Measurements from ENCODE around the gene LCN9. TPM values are rescaled to one million over a fixed set of nuclear protein-coding genes. Genes with fewer than 3 reads are reported as not detected.

Gene LCN9
- total and polyA plus RNA-seq, 9 of the 15 experiments (the other 6 are each of a cell fraction or from before 2014, with no cell fraction given): not detected

GRCh38 chr9:135701959-135702721, 39.0 kb downstream of the LCN9 start, which contains the start of gene KCNT1:
KCNT1 (plus strand) TSS chr9:135702185; CDS start chr9:135702259, 74 bp downstream.
- intact Hi-C loops (cut with micrococcal nuclease): loop anchor here (10.0 kb wide), 1 partner anchor 93 kb away; no protein-coding TSS in a partner anchor
- no peak within 1 kb of the TSS for H3K4me3 ChIP-seq
- H4K20me1 ChIP-seq (replicated peaks; ENCODE audit: control insufficient read depth, insufficient read depth, low read length): peaks cover 3% of the 10 kb centered on the region; the same call in 1 of the 2 replicates
- H3K27ac ChIP-seq (ENCODE audit: extremely low read depth, low read depth, low read length): no peak within 1 kb of the TSS
- no peaks in the 10 kb centered on the region for H3K9me1 ChIP-seq (ENCODE audit: control insufficient read depth, insufficient read depth, low read length)
- H3K9me3 ChIP-seq (replicated peaks; ENCODE audit: control insufficient read depth, insufficient read depth, low read depth, low read length): no peaks in the 10 kb centered on the region
- WGBS (ENCODE audit: insufficient coverage, low coverage, missing lambda C conversion rate): 4% methylated on average over 37 of the region's 66 CpGs
- no peaks in the 10 kb centered on the region for H3K36me3 ChIP-seq (ENCODE audit: control insufficient read depth, insufficient read depth, low read length)
- CTCF ChIA-PET (ENCODE audit: low intra/inter-chr PET ratio): interaction anchor here (0.7 to 1.8 kb wide), 2 partner anchors 40 to 421 kb away, joined by 3 to 8 read pairs; no protein-coding TSS in a partner anchor
- in situ Hi-C loops (cut with MboI): no loop called here
- POLR2A ChIA-PET: no interaction called here
- H3K27me3 ChIP-seq (ENCODE audit: control insufficient read depth in 2 of 2, insufficient read depth in 2 of 2, low read length in 2 of 2): peaks cover 3 to 34% of the 10 kb centered on the region in 2 experiments; a peak in 4 of 5 replicates
- peak; percentile 71 to 96 (median 94) for DNase-seq (ENCODE audit: extremely low read depth in 1 of 4, low spot score in 3 of 4)
- H2AFZ ChIP-seq (ENCODE audit: low read depth, low read length): no peak within 1 kb of the TSS
- no peaks in the 10 kb centered on the region for H3K79me2 ChIP-seq (ENCODE audit: control insufficient read depth, insufficient read depth, low read length)
- H3K4me1 ChIP-seq (replicated peaks in 1 of 2; ENCODE audit: control insufficient read depth in 2 of 2, insufficient read depth in 2 of 2, low read length in 2 of 2): peaks cover 0 to 55% of the 10 kb centered on the region in 2 experiments; a peak in 2 of 5 replicates
- no TSS peak for BruUV-seq (replicated peaks)
- peak within 1 kb of the TSS in 1 of 2 experiments; percentile 26; a peak in 2 of 4 replicates for H3K9ac ChIP-seq (ENCODE audit: insufficient read depth in 1 of 2, low read depth in 2 of 2, low read length in 2 of 2)
- H3K4me2 ChIP-seq (ENCODE audit: insufficient read depth, low read length): no peak within 1 kb of the TSS
- FAIRE-seq: peak; percentile 23
- peak; percentile 92 for ATAC-seq
- TF ChIP-seq NR2C2 (CRISPR knock-in tag; IDR thresholded peaks at IDR 0.05): no peak
- TF ChIP-seq NR2C2 (tag; IDR thresholded peaks at IDR 0.05): no peak
- TF ChIP-seq NCOA6 (IDR thresholded peaks at IDR 0.05): no peak
- no peak for TF ChIP-seq ZKSCAN1 (IDR thresholded peaks at IDR 0.05; ENCODE audit: low read depth, low read length)
- peak; percentile 69 for TF ChIP-seq STAG1 (CRISPR knock-in tag; IDR thresholded peaks at IDR 0.05; ENCODE audit: borderline replicate concordance)
- TF ChIP-seq EGR1 (conservative IDR thresholded peaks at IDR 0.05): no peak
- TF ChIP-seq CTCFL (IDR thresholded peaks at IDR 0.05; ENCODE audit: borderline replicate concordance, insufficient read depth, low read depth, low read length, poor library complexity, severe bottlenecking): peak; percentile 45
- peak; percentile 53; the same call in 1 of the 2 replicates for TF ChIP-seq L3MBTL2 (IDR thresholded peaks at IDR 0.05)
- no peak for TF ChIP-seq PATZ1 (CRISPR knock-in tag; IDR thresholded peaks at IDR 0.05; ENCODE audit: borderline replicate concordance)
- no peak for TF ChIP-seq ZFP91 (CRISPR knock-in tag; IDR thresholded peaks at IDR 0.05)
- no peak for TF ChIP-seq E2F5 (CRISPR knock-in tag; IDR thresholded peaks at IDR 0.05)
- TF ChIP-seq TBP (optimal IDR thresholded peaks at IDR 0.05; ENCODE audit: low read depth, low read length): no peak
- TF ChIP-seq ZNF586 (CRISPR knock-in tag; conservative IDR thresholded peaks at IDR 0.05): no peak
- TF ChIP-seq ZNF830 (CRISPR knock-in tag; IDR thresholded peaks at IDR 0.05): no peak
- no peak for TF ChIP-seq BRF1 (IDR thresholded peaks at IDR 0.05; ENCODE audit: borderline replicate concordance, extremely low read depth, insufficient read length)

Data from K562 (cell line).